ENCODE measurements around the gene TLCD3B. TPM values are rescaled to one million over a fixed set of nuclear protein-coding genes. Genes with fewer than 3 reads are reported as not detected.

The TLCD3B gene
- total and polyA plus RNA-seq, 2 donors from 2014 or later: not detected

GRCh38 chr16:29988346-29989075 lies 42.6 kb downstream of the TLCD3B start:
- Histone ChIP-seq H3K9me3 (ENCODE audit: control insufficient read depth in 2 of 3, insufficient read depth in 1 of 3, low read length in 3 of 3) (no peaks in the 10 kb centered on the region), H3K36me3 (ENCODE audit: control insufficient read depth in 2 of 3, insufficient read depth in 3 of 3, low read length in 3 of 3) (peaks cover 0 to 52% (median 47%) of the 10 kb centered on the region in 3 donors), H3K4me3 (ENCODE audit: low read length in 3 of 3) (no peak overlapping the region), H3K4me1 (ENCODE audit: control insufficient read depth in 2 of 3, insufficient read depth in 2 of 3, low read depth in 1 of 3, low read length in 3 of 3) (no peaks in the 10 kb centered on the region), H3K27ac (ENCODE audit: low read depth in 2 of 2, low read length in 2 of 2) (no peak overlapping the region), H3K27me3 (ENCODE audit: control insufficient read depth, insufficient read depth, low read length) (no peaks in the 10 kb centered on the region), H3K9ac (ENCODE audit: low read length in 3 of 3) (no peak overlapping the region)
- DNase-seq (no peak), FAIRE-seq (no peak)
- no peak for TF ChIP-seq CTCF (IDR thresholded peaks at IDR 0.05; ENCODE audit: borderline replicate concordance, extremely low read depth, insufficient read depth)
- intact Hi-C loops (cut with DNase I): no loop called here

DNA sequence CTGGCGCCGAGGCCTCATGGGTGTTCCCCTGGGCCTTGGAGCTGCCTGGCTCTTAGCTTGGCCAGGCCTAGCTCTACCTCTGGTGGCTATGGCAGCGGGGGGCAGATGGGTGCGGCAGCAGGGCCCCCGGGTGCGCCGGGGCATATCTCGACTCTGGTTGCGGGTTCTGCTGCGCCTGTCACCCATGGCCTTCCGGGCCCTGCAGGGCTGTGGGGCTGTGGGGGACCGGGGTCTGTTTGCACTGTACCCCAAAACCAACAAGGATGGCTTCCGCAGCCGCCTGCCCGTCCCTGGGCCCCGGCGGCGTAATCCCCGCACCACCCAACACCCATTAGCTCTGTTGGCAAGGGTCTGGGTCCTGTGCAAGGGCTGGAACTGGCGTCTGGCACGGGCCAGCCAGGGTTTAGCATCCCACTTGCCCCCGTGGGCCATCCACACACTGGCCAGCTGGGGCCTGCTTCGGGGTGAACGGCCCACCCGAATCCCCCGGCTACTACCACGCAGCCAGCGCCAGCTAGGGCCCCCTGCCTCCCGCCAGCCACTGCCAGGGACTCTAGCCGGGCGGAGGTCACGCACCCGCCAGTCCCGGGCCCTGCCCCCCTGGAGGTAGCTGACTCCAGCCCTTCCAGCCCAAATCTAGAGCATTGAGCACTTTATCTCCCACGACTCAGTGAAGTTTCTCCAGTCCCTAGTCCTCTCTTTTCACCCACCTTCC lies 43.5 kb downstream of the TLCD3B start:
- Histone ChIP-seq H3K36me3 (ENCODE audit: control insufficient read depth in 2 of 3, insufficient read depth in 3 of 3, low read length in 3 of 3) (peaks cover 0 to 53% (median 52%) of the 10 kb centered on the region in 3 donors), H3K27ac (ENCODE audit: low read depth in 2 of 2, low read length in 2 of 2) (no peak overlapping the region), H3K4me1 (ENCODE audit: control insufficient read depth in 2 of 3, insufficient read depth in 2 of 3, low read depth in 1 of 3, low read length in 3 of 3) (no peaks in the 10 kb centered on the region), H3K27me3 (ENCODE audit: control insufficient read depth, insufficient read depth, low read length) (no peaks in the 10 kb centered on the region), H3K9me3 (ENCODE audit: control insufficient read depth in 2 of 3, insufficient read depth in 1 of 3, low read length in 3 of 3) (no peaks in the 10 kb centered on the region), H3K9ac (ENCODE audit: low read length in 3 of 3) (no peak overlapping the region), H3K4me3 (ENCODE audit: low read length in 3 of 3) (no peak overlapping the region)
- DNase-seq: no peak
- intact Hi-C loops (cut with DNase I): no loop called here
- no peak for FAIRE-seq
- no peak for TF ChIP-seq CTCF (IDR thresholded peaks at IDR 0.05; ENCODE audit: borderline replicate concordance, extremely low read depth, insufficient read depth)

GRCh38 chr16:29986931-29987330 lies 44.1 kb downstream of the TLCD3B start:
- DNase-seq (no peak), FAIRE-seq (no peak)
- Histone ChIP-seq H3K9ac (ENCODE audit: low read length in 3 of 3) (no peak overlapping the region), H3K27ac (ENCODE audit: low read depth in 2 of 2, low read length in 2 of 2) (no peak overlapping the region), H3K4me1 (ENCODE audit: control insufficient read depth in 2 of 3, insufficient read depth in 2 of 3, low read depth in 1 of 3, low read length in 3 of 3) (no peaks in the 10 kb centered on the region), H3K9me3 (ENCODE audit: control insufficient read depth in 2 of 3, insufficient read depth in 1 of 3, low read length in 3 of 3) (no peaks in the 10 kb centered on the region), H3K4me3 (ENCODE audit: low read length in 3 of 3) (no peak overlapping the region), H3K27me3 (ENCODE audit: control insufficient read depth, insufficient read depth, low read length) (no peaks in the 10 kb centered on the region), H3K36me3 (ENCODE audit: control insufficient read depth in 2 of 3, insufficient read depth in 3 of 3, low read length in 3 of 3) (peaks cover 0 to 58% (median 53%) of the 10 kb centered on the region in 3 donors)
- no peak for TF ChIP-seq CTCF (IDR thresholded peaks at IDR 0.05; ENCODE audit: borderline replicate concordance, extremely low read depth, insufficient read depth)
- intact Hi-C loops (cut with DNase I): no loop called here

All from kidney (tissue), 14 donors.